GM23248 (cell line): ENCODE results near the gene ZNF575.

ENCODE experiments used
- EZH2 ChIP-seq: fragments of 200-600 bp; sonication (generic); IDR thresholded peaks from 2 replicates; pipeline ENCODE4 v1.6.1; 2018; ENCODE audit warnings: antibody characterized with exemption, mild to moderate bottlenecking; ENCODE audit not compliant: insufficient read depth, poor library complexity, severe bottlenecking
- EZH2phosphoT487 ChIP-seq: fragments of 200-600 bp; sonication (generic); IDR thresholded peaks from 2 replicates; pipeline ENCODE4 v1.6.1; 2018; ENCODE audit warnings: antibody characterized with exemption, moderate library complexity, mild to moderate bottlenecking, low read depth; ENCODE audit not compliant: insufficient read depth

DNA sequence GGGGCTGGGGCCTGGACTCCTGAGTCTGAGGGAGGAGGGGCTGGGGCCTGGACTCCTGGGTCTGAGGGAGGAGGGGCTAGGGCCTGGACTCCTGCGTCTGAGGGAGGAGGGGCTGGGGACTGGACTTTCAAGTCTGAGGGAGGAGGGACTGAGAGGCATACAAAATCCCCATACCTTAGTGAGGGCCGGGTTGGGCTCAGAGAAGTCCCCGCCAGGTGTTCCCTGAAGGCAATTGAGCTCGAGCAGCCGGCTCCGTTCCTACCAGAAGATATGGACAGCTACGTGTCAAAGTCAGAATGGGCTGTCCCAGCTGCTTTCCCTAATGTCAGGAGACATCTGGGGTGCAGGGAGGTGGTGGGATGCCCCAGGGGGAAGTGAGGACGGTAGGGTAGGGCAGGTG is 37.9 kb upstream of the ZNF575 start:
- TF ChIP-seq EZH2phosphoT487 (no peak), EZH2 (no peak)
